Smooth muscle cell (in vitro differentiated cells): ENCODE results near the gene CNTNAP3B. TPM values are rescaled to one million over a fixed set of nuclear protein-coding genes. Genes with fewer than 3 reads are reported as not detected.
"Not testable (repeated sequence)": the region's sequence is repeated elsewhere in the genome, so short reads cannot be mapped to it uniquely, and the experiment has no call there.

Experiments
- DNase-seq: peaks from one replicate; lab custom pipeline; 2025; ENCODE audit not compliant: unreplicated experiment; lab: John Stamatoyannopoulos, UW
- H2AFZ ChIP-seq: fragments of 200-600 bp; sonication (generic); 2 replicates; pipeline ENCODE4 v1.6.0; 2016; ENCODE audit warnings: antibody characterized with exemption, low read depth, mild to moderate bottlenecking
- H3F3A ChIP-seq: fragments of 200-600 bp; sonication (generic); 2 replicates; pipeline ENCODE4 v1.6.0; 2017; ENCODE audit warnings: antibody characterized with exemption, low read depth
- H3K27ac ChIP-seq: fragments of 200-600 bp; sonication (generic); 2 replicates; pipeline ENCODE4 v1.5.1; 2016; ENCODE audit warnings: low read depth, mild to moderate bottlenecking
- H3K27me3 ChIP-seq: fragments of 200-600 bp; sonication (generic); 2 replicates; pipeline ENCODE4 v1.6.1; 2016; ENCODE audit warnings: low read depth, mild to moderate bottlenecking
- H3K36me3 ChIP-seq: fragments of 200-600 bp; sonication (generic); 2 replicates; pipeline ENCODE4 v1.5.1; 2016; ENCODE audit warnings: low read depth
- H3K4me1 ChIP-seq: fragments of 200-600 bp; sonication (generic); 2 replicates; pipeline ENCODE4 v1.5.1; 2016; ENCODE audit warnings: low read depth
- H3K4me2 ChIP-seq: fragments of 200-600 bp; sonication (generic); 2 replicates; pipeline ENCODE4 v1.6.0; 2016; ENCODE audit warnings: mild to moderate bottlenecking
- H3K4me3 ChIP-seq: fragments of 200-600 bp; sonication (generic); 2 replicates; pipeline ENCODE4 v1.5.1; 2016; ENCODE audit warnings: mild to moderate bottlenecking
- H3K79me2 ChIP-seq: fragments of 200-600 bp; sonication (generic); 2 replicates; pipeline ENCODE4 v1.6.0; 2016; ENCODE audit warnings: low read depth, mild to moderate bottlenecking
- H3K9ac ChIP-seq: fragments of 200-600 bp; sonication (generic); 2 replicates; pipeline ENCODE4 v1.6.0; 2016; ENCODE audit warnings: low read depth
- H3K9me3 ChIP-seq: fragments of 200-600 bp; sonication (generic); replicated peaks from 2 replicates; pipeline ENCODE4 v1.5.1; 2016; ENCODE audit warnings: low read depth
- H4K20me1 ChIP-seq: fragments of 200-600 bp; sonication (generic); 2 replicates; pipeline ENCODE4 v1.6.0; 2016; ENCODE audit warnings: low read depth
- WGBS: methylation state at CpG from one replicate; pipeline ENCODE4 v1.1.7; 2016; ENCODE audit warnings: low lambda C conversion rate; 5-methylcytosine and 5-hydroxymethylcytosine counted together
- polyA plus RNA-seq: library from polyadenylated mRNA; unstranded; fragments of >200 nt; fragmentation: Nextera tagmentation; extraction: Ambion mirVana; gene quantifications from 2 replicates; pipeline ENCODE4 v1.2.1, GENCODE V29; 2016
- total RNA-seq: library from RNA; depleted of rRNA; stranded (reverse); fragments of >200 nt; gene quantifications from 2 replicates; pipeline ENCODE4 v1.2.3, GENCODE V29; 2014

Gene CNTNAP3B
- total and polyA plus RNA-seq, 2 experiments from 2014 or later = 2.4 to 2.5 TPM

DNA sequence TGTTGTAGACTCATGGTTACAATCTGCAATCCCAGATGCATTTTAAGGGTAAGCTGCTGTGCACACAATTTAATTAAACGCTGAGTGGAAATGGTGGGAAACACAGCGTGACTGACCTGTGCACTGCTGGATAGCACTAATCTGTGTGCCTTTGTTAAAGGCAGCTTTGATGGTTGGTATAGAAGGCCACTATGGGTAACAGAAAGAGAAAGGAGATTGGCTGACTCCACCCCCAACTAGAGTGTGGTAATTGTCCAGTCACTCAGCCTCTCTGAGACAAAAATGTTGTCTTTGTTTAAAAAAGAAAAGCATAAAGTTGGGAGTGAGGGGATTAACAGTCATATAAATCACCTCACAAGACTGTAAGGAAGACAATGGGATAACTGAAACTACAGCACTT lies 48.9 kb downstream of the CNTNAP3B start:
- H3K9me3 ChIP-seq, H3F3A ChIP-seq, H4K20me1 ChIP-seq, H3K4me1 ChIP-seq, H3K27ac ChIP-seq, H3K79me2 ChIP-seq, H3K36me3 ChIP-seq, H3K4me2 ChIP-seq, H2AFZ ChIP-seq, H3K4me3 ChIP-seq, DNase-seq, H3K9ac ChIP-seq, H3K27me3 ChIP-seq: not testable (repeated sequence)
- 80% methylated on average over 2 of the region's 2 CpGs for WGBS

DNA sequence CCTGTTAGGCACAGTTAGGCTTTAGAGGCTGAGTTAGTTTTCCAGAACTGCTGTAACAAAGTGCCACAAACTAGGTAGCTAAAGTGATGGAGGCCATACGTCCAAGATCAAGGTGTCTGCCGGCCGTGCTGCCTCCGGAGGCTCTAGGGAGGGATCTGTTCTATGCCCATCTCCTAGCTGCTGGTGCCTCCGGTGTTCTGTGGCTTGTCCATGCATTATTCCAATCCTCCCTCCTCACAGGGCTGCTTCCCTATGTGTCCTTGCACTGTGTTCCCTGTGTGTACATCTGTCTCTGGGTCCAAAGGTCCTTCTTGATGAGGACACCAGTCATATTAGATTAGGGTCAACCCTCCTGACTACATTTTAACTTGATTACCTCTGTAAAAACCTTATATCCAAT lies 54.4 kb downstream of the CNTNAP3B start:
- 86% methylated on average over 5 of the region's 5 CpGs for WGBS

DNA sequence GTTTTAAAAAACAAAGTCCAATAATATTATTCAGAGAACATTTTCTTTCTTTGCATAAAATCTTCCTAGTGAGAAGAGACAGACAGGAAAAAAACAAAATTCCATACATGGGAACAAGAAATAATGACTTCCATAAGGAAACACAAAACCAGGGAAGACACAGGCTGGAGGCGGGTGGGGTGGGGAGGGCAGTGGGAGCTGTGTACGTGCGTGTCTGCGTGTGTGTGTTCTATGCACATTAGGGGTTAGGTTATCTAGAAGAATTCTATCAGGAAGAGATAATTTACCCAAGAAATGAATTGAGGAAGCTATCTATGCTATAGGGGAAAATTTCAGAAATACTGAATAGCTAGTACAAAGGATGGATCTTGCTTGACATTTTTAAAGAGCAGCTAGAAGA lies 58.2 kb downstream of the CNTNAP3B start:
- not testable (repeated sequence) for H3F3A ChIP-seq, H4K20me1 ChIP-seq, H3K27ac ChIP-seq, H3K9me3 ChIP-seq, H3K4me2 ChIP-seq, H3K4me3 ChIP-seq, H2AFZ ChIP-seq, H3K4me1 ChIP-seq, H3K79me2 ChIP-seq, H3K9ac ChIP-seq, H3K27me3 ChIP-seq, H3K36me3 ChIP-seq, DNase-seq
- whole genome bisulfite sequencing = 88% methylated on average over 4 of the region's 4 CpGs

More for the DNA sequence above, 54.4 kb downstream of the CNTNAP3B start:
- H3K9me3 ChIP-seq, H3K4me2 ChIP-seq, H3F3A ChIP-seq, H3K27ac ChIP-seq, DNase-seq, H3K4me1 ChIP-seq, H4K20me1 ChIP-seq, H3K27me3 ChIP-seq, H3K4me3 ChIP-seq, H2AFZ ChIP-seq, H3K9ac ChIP-seq, H3K79me2 ChIP-seq, H3K36me3 ChIP-seq: not testable (repeated sequence)

DNA sequence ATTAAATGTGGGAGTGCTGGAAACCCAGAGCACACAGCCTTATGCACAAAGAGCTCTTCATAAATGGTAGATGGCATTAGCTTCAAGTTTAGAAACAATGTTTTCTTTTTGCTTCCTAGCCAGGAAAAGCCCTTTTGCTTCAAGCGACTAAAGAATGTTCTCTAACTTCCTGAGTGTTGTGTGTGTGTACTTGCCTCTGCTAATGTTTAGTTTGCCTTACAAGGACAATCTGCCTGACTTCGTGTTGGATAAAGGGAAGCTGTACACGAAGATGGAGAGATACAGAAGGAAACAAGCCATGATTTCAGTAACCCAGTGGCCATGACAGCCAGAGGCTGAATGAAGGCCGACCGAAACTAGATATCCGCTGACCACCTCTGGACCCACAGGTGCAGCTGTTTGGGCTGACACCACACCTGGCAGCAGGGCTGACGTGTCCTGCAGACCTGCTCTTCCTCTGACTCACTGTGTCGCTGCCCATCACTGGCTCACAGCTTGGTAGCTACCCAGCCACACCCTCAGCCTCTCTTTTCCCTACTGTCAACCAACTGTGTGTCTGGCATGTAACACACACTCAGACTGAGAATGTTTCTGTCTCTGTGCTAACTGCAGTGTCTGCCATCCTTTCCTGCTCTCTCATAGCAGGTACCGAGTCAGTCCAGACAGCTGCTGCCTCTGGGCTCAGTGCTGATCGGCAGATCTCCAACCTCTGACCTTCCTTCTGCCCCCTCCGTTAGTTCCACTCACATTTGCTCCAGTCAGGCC lies 59.0 kb downstream of the CNTNAP3B start:
- not testable (repeated sequence) for H3K36me3 ChIP-seq, H3K4me3 ChIP-seq, H2AFZ ChIP-seq, H3K27me3 ChIP-seq, H4K20me1 ChIP-seq, H3F3A ChIP-seq, H3K4me1 ChIP-seq, H3K9ac ChIP-seq, H3K79me2 ChIP-seq, H3K4me2 ChIP-seq, H3K9me3 ChIP-seq, DNase-seq, H3K27ac ChIP-seq
- 73% methylated on average over 6 of the region's 11 CpGs for WGBS

- not testable (repeated sequence) for H3K27ac ChIP-seq, H3K27me3 ChIP-seq, DNase-seq, H3K36me3 ChIP-seq, H3K4me3 ChIP-seq, H3K9ac ChIP-seq, H3K9me3 ChIP-seq, H3K4me1 ChIP-seq, H3F3A ChIP-seq, H4K20me1 ChIP-seq, H3K4me2 ChIP-seq, H2AFZ ChIP-seq, H3K79me2 ChIP-seq
- 94% methylated on average over 1 of the region's 1 CpG for whole genome bisulfite sequencing
Measured at GRCh38 chr9:42053874-42054273, 75.4 kb downstream of the CNTNAP3B start.

DNA sequence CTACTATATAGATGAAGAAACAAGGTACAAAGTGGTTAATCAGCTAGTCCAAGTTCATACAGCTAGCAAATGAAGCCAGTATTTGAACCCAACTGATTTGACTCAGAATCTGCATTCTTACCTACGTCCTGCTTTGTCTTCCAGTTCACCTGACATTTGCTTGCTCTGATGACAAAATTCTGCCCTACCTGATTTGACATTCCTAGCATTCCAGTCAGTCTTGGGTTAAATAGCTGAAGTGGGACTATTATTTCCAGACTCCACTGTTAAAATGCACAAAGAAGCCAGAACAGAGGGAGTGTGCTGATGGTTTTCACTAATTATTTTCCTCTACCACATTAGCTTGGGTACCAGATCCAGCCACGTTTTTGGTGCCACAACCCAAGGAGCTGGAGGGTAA lies 78.5 kb downstream of the CNTNAP3B start:
- H2AFZ ChIP-seq, H4K20me1 ChIP-seq, H3K4me2 ChIP-seq, H3K9me3 ChIP-seq, H3K4me1 ChIP-seq, H3K36me3 ChIP-seq, H3K4me3 ChIP-seq, H3F3A ChIP-seq, H3K27ac ChIP-seq, DNase-seq, H3K9ac ChIP-seq, H3K79me2 ChIP-seq, H3K27me3 ChIP-seq: not testable (repeated sequence)
- WGBS = no CpG with 5 or more reads among the region's 2 CpGs

GRCh38 chr9:42044422-42045010 lies 84.7 kb downstream of the CNTNAP3B start:
- H4K20me1 ChIP-seq, H3K4me3 ChIP-seq, H3K79me2 ChIP-seq, H3F3A ChIP-seq, H3K9ac ChIP-seq, DNase-seq, H3K27ac ChIP-seq, H3K4me2 ChIP-seq, H3K36me3 ChIP-seq, H3K9me3 ChIP-seq, H3K27me3 ChIP-seq, H3K4me1 ChIP-seq, H2AFZ ChIP-seq: not testable (repeated sequence)
- 88% methylated on average over 9 of the region's 10 CpGs for WGBS

DNA sequence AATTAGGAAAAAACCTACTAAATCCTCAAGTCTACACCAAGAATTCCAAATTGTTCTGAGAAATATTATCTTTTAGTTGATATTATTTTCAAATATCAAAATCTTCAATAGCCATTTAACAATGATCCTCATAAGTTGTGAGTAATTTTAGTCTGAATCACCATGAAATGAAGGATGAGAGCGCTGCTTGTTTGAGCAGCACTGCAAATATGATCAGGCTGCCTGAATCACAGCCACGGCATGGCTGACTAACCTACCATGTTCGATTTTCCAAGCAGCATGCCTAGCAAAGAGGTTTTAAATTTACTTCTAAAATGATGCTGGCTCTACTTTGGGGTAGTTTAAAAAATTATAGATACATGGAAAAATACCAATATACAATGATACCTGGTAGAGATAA lies 95.7 kb downstream of the CNTNAP3B start:
- H4K20me1 ChIP-seq, H3K36me3 ChIP-seq, H3F3A ChIP-seq, H3K27me3 ChIP-seq, H3K4me2 ChIP-seq, DNase-seq, H3K79me2 ChIP-seq, H3K4me1 ChIP-seq, H2AFZ ChIP-seq, H3K4me3 ChIP-seq, H3K27ac ChIP-seq, H3K9ac ChIP-seq, H3K9me3 ChIP-seq: not testable (repeated sequence)
- no CpG with 5 or more reads among the region's 3 CpGs for WGBS
